C4-2B (cell line): ENCODE measurements around the gene SUCLA2.

Experiments used
- CTCF ChIP-seq: fragments of 450-650 bp; conservative IDR thresholded peaks from 2 replicates; pipeline ENCODE4 v1.5.1; 2017; ENCODE audit warnings: mild to moderate bottlenecking
- ZFX ChIP-seq: fragments of 450-650 bp; IDR thresholded peaks from 2 replicates; pipeline ENCODE4 v1.6.1; 2017

- TF ChIP-seq CTCF: no peak
- TF ChIP-seq ZFX: no peak
These were observed 1.1 kb downstream of the SUCLA2 start for GRCh38 chr13:47999973-48000372.
